DMS114 treated with DMSO at 0.1 percent for 48 hours (cell line): ENCODE data around the gene CCL24.
"Not testable (repeated sequence)": the region's sequence is repeated elsewhere in the genome, so short reads cannot be mapped to it uniquely, and the experiment has no call there.

Experiments
- DNase-seq: peaks from one replicate; lab custom pipeline; 2025; ENCODE audit not compliant: unreplicated experiment; lab: John Stamatoyannopoulos, UW

Gene CCL24

DNA sequence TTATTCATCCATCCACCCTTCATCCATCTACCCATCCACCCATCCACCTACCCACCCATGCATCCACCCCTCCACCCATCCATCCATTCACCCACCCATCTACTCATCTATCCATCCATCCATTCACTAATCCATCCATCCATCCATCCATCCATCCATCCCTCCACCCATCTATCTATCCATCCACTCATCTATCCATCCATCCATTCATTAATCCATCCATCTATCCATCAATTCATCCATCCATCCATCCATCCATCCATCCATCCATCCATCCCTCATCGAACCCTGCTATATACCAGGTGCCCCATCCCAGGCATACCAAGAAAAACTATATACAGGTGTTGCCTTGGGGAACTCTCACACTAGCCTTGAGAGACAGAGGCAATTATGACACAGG, 7.1 kb upstream of the CCL24 start:
- DNase-seq, result no peak

DNA sequence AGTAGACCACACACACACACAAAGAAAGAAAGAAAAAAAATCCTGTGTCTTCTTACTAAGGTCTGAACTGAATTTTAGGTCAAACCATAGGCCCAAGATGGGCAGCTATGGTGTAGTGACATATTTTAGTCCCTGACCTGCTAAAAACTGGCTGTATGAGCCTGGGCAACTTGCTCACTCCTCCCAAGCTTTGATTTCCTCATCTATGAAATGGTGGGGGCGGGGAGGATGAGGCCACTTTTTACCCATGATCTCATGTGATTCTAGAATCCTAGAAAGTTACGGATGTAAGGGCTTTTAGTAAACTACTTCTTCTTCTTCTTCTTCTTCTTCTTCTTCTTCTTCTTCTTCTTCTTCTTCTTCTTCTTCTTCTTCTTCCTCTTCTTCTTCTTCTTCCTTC, 6.1 kb upstream of the CCL24 start:
- DNase-seq, result no peak

DNA sequence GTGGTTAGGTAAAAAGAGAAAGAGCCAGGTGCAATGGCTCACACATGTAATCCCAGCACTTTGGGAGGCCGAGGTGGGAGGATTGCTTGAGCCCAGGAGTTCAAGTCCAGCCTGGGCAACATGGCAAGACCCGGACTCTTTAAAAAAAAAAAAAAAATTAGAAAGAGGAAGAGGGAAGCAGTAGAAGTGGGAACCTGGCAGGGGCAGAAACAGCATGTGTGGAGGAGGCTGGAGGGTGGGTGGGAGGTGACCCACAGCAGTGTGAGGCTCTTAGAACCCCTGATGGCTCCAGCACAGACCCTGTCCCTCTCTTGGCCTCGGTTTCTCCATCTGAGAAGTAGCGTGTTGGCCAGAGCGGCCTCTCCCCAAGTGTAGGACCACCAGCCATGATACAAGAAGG, 4.9 kb upstream of the CCL24 start:
- no peak for DNase-seq

GRCh38 chr7:75817116-75817515, 3.5 kb upstream of the CCL24 start:
- DNase-seq, result no peak

GRCh38 chr7:75815418-75816064, 1.9 kb upstream of the CCL24 start:
- DNase-seq, result no peak

DNA sequence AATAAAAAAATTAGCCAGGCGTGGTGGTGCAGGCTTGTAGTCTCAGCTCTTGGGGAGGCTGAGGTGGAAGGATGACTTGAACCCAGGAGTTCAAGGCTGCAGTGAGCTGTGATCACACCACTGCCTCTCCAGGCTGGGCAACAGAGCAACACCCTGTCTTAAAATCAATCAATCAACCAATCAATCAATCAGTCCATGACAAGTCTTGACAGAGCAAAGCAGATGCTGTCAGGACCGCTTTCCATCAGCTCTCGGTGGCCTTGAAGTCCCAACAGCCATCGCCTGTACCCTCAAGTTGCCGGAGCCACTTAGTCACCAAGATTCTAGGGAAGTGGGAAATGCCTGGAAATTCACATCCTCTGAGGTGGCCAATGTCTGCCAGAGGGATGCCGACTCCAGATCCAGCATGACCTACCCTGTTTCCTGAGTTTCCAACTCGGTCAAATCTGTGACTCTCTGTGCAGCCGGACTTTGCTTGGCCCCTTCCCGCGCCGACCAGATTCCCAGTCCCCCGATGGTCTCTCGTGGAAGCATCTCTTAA, 871 bp upstream of the CCL24 start:
- no peak for DNase-seq

- DNase-seq, result no peak
Measured at GRCh38 chr7:75813084-75813483, 522 bp downstream of the CCL24 start.

- DNase-seq, result no peak
Measured at GRCh38 chr7:75811894-75812678, 1.5 kb downstream of the CCL24 start.

DNA sequence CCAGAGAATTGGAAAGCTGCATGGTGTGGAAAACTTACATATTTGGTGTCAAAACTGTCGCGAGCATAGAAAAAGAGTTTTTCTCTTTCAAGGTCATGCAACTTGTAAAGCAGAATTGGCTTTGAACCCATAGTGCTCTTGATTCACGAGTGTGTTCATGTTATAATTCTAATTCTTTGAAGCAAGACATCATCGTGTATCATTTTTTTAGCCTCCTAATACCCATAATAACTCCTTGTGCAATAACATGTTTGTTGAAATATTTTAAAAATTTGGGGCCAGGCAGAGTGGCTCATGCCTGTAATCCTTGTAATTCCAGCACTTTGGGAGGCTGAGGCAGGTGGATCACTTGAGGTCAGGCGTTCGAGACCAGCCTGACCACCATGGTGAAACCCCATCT, 4.2 kb downstream of the CCL24 start:
- no peak for DNase-seq

DNA sequence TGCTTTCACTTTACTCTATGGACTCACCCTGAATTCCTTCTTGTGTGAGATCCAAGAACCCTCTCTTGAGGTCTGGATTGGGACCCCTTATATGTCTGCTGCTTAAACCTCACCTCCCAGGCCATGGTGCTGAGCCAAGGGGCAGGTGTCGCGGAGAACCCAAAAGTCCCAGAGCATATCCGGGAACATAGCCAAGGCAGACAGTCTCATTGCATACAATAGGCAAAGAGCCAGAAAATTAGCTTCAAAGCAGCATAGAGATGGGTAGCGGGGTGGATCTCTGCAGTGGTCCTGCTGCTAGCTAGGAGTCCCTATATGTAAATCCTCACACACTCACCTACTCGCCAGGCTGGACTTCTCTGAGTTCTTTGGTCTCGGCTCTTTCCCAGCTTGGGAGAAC, 5.5 kb downstream of the CCL24 start:
- DNase-seq, result no peak

GRCh38 chr7:75807452-75807851, 6.2 kb downstream of the CCL24 start:
- DNase-seq, result no peak

DNA sequence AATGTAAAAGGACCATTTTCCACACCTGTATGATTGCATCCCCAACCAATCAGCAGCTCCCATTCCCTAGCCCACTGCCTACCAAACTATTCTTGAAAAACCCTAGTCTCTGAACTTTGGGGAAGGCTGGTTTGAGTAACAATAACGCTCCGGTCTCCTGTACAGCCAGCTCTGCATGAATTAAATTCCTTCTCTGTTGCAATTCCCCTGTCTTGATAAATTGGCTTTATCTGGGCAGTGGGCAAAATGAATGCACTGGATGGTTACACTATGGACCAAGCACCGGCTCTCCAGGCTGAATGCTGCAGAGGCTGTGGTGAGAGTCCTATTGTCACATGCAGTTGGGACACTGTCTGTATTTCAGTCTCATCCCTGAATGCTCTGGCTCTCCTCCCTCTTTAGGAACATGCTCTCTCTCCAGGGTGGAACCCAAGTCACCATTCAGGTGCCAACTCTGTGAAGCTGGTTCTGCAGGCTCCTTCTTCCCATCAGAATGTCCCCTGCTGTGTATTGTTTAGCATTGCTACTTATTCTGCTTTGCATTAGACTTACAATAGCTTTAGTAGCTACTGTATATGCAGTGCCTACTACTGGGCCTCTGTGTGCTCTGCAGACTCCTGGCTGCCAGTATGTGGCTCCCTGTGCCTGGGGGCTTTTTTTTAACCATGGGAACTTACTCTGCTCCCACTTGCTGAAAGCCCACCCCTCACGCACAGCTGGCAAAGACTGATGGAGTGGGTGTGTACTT, 6.9 kb downstream of the CCL24 start:
- DNase-seq, result no peak

DNA sequence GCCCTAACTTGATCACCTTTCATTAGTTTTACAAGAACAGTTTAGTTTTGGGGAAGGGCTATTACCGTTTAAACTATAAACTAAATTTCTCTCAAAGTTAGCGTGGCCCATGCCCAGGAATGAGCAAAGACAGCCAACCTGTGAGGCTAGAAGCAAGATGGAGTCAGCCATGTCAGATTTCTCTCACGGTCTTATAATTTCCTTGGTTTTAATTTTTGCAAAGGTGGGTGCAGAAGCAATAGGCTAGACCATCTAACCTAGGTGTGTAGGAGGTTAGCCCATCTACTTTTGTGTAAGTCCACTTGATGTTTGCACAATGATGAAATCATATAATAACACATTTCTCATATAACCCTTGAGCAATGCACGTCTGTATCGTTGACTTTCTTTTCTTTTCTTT, 8.9 kb downstream of the CCL24 start:
- no peak for DNase-seq

DNA sequence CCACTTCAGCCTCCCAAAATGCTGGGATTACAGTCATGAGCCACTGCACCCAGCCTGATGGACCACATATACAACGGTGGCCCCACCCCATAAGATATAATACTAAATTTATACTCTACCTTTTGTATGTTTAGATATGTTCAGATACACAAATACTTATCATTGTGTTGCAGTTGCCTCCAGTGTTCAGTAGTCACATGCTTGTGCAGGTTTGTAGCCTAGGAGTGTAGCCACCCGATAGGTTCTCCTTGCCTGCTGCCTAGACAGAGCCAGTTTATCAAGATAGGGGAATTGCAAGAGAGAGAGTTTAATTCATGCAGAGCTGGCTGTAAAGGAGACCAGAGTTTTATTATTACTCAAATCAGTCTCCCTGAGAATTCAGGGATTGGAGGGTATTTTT, 9.6 kb downstream of the CCL24 start:
- DNase-seq, result no peak

DNA sequence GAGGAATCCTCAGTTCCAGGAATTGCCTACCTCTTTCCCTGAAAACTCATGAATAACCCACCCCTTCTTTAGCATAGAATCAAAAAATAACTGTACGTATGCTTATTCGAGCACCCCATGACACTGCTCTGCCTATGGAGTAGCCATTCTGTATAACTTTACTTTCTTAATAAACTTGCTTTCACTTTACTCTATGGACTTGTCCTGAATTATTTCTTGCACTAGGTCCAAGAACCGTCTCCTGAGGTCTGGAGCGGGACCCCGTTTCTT, 11.1 kb downstream of the CCL24 start:
- DNase-seq, result no peak

- no peak for DNase-seq
Measured at GRCh38 chr7:75798770-75799169, 14.8 kb downstream of the CCL24 start.

GRCh38 chr7:75796420-75796819, 17.2 kb downstream of the CCL24 start:
- DNase-seq, result no peak

- DNase-seq, result no peak
Measured at GRCh38 chr7:75795831-75796285, 17.7 kb downstream of the CCL24 start.

- no peak for DNase-seq
Measured at GRCh38 chr7:75793676-75794075, 19.9 kb downstream of the CCL24 start.

DNA sequence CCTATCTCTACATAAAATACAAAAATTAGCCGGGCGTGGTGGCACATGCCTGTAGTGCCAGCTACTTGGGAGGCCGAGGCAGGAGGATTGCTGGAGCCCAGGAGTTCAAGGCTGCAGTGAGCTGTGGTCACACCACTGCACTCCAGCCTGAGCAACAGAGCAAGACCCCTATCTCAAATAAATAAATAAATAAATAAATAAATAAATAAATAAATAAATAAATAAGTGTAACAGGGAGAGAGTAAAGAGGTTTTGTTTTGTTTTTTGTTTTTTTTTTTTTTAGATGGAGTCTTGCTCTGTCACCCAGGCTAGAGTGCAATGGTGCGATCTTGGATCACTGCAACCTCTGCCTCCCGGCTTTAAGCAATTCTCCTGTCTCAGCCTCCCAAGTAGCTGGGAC, 21.0 kb downstream of the CCL24 start:
- DNase-seq, result not testable (repeated sequence)

GRCh38 chr7:75789361-75789924, 24.2 kb downstream of the CCL24 start:
- DNase-seq, result no peak
